HG03139 (cell line): ENCODE data around the gene FNDC10.
"Not testable (repeated sequence)": the region's sequence is repeated elsewhere in the genome, so short reads cannot be mapped to it uniquely, and the experiment has no call there.

ENCODE experiments used
- ATAC-seq: cut with Tn5 transposase; IDR thresholded peaks from one replicate; pipeline ENCODE4 v1.9.1; 2021; ENCODE audit not compliant: unreplicated experiment

The FNDC10 gene

GRCh38 chr1:1599030-1599934 is 653 bp downstream of the FNDC10 start:
- ATAC-seq = no peak

GRCh38 chr1:1598720-1599029 is 1.3 kb downstream of the FNDC10 start:
- ATAC-seq = no peak

GRCh38 chr1:1598051-1598719 is 1.8 kb downstream of the FNDC10 start:
- no peak for ATAC-seq

- ATAC-seq = no peak
Measured at GRCh38 chr1:1597275-1597930, 2.5 kb downstream of the FNDC10 start.

GRCh38 chr1:1596493-1597274 is 3.3 kb downstream of the FNDC10 start:
- no peak for ATAC-seq

- ATAC-seq = not testable (repeated sequence)
Measured at GRCh38 chr1:1595341-1595740, 4.6 kb downstream of the FNDC10 start.

- ATAC-seq = no peak
Measured at GRCh38 chr1:1594602-1595260, 5.2 kb downstream of the FNDC10 start.

- no peak for ATAC-seq
Measured at GRCh38 chr1:1593834-1594601, 5.9 kb downstream of the FNDC10 start.

- no peak for ATAC-seq
Measured at GRCh38 chr1:1591452-1591851, 8.5 kb downstream of the FNDC10 start.

- ATAC-seq = no peak
Measured at GRCh38 chr1:1583347-1584010, 16.5 kb downstream of the FNDC10 start.

- ATAC-seq = no peak
Measured at GRCh38 chr1:1582585-1583346, 17.2 kb downstream of the FNDC10 start.

- ATAC-seq = no peak
Measured at GRCh38 chr1:1578371-1578940, 21.5 kb downstream of the FNDC10 start.

GRCh38 chr1:1577367-1578011 is 22.4 kb downstream of the FNDC10 start:
- no peak for ATAC-seq

GRCh38 chr1:1574721-1575537 is 25.0 kb downstream of the FNDC10 start, which contains the start of gene SSU72:
TSS of gene SSU72 (minus strand) at chr1:1574863. CDS start at chr1:1574557, 306 bp downstream.
- ATAC-seq = peak; percentile 72

GRCh38 chr1:1573843-1574720 is 25.9 kb downstream of the FNDC10 start:
- peak; percentile 64 for ATAC-seq

- no peak for ATAC-seq
Measured at GRCh38 chr1:1569341-1569740, 30.6 kb downstream of the FNDC10 start.
